SKM-1 (cell line): ENCODE data around the gene RELL1.

Experiments
- DNase-seq: peaks from one replicate; lab custom pipeline; 2025; ENCODE audit not compliant: unreplicated experiment; lab: John Stamatoyannopoulos, UW

The RELL1 gene

DNA sequence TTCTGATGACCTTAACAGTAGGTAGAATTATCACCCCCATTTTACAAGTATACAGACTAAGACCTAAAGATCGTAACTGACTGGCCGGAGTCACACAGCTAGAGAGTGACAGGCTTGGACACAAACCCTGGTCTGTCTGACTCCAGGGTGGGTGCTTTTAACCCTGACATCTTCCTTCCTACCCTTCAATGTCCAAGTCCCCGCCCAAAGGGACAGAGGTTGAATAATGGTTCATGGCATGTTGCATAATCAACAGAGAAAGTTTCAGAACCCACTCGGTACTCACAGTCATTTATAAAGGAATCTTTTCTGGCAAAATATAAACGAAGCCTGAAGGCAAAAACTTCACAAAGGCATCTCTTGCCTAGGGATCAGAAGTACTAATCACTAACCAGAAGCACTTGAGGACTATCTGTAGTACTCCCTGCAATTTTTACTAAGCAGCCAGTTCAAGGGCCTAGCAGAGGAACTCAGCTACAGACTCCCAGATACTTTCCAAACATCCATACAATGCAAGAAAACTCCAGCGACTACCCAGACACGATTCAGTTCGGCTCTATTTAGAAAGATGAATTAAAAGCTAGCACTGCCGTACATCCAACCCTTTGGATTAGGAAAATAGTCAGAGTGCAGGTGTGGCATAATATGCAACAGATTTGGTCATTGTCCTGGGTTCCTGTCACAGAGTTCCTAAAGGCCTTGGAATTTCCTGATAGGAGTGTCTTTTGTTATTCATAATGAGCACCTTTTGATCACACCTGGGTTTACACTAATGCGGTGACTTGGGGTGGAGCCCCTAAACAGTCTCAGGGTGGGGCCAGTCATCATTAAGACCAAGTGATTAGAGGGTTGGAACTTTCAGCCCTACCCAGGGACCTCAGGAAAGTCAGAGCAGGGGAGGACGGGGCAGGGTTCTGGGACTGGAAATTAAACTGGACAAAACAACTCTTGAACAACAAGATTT, 44.0 kb downstream of the RELL1 start:
- DNase-seq = no peak

DNA sequence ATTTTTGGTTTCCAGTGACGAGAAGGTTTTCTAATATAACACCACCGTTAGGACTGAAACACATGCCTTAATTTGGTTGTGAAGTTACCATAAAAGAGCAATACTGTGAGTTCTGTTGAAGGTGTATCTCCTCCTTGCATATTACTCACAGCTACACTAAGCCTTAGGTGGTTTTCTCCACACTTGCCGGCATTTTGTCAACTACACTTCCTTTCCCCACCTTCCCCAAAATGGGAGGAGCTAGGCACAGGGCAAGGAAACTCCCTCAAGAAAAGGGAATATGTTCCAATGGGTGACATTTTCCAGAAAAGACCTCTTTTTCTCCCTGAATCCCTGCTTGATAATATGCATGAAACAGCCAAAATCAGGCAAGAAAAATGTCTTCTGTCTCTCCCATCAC, 44.8 kb downstream of the RELL1 start:
- no peak for DNase-seq

DNA sequence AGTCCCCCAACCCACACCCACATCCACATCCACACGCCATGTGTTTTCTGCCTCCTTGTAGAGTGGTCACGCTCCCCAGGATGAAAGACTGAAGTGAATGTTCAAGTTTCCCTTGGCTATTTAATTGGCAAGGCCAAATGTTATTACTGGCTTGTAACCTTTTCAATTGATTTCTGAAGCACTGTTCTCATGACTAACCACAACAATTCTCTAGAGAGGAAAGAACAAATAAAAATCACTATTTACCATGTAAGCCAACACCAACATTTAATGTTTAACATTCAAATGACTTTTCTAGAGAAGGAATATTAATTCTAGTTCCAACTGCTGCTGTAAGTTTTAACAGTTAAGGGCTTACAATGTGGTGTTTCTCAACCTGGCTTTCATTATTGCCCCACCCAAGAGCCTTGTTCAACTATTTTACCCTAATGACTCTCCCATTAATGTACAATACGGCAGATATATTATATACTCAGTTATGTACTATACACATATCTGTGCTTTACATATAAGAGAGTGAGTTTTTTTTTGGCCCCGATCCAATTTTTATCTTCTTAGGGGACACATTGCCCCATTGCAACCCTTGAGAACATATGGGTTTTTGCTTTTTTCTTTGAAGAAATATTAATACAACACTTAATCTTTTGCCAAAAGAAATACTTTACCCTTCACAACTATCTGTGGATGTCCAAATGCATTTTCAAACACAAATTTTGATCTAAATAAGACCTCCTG, 46.5 kb downstream of the RELL1 start:
- DNase-seq = no peak

DNA sequence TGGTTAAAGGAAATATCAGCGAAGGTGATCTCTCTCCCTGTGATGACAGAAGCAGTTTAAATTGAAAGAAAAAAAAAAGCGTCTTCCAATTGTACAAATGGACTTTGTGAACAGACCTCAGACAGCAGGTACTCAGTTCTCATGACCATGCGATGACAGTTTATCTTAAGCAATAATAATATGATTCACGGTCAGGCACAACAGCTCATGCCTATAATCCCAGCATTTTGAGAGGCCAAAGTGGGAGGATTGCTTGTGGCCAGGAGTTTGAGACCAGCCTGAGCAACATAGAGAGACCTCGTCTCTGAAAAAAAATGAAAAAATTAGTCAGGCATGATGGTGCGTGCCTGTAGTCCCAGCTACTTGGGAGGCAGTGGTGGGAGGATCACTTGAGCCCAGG, 51.0 kb downstream of the RELL1 start:
- no peak for DNase-seq

DNA sequence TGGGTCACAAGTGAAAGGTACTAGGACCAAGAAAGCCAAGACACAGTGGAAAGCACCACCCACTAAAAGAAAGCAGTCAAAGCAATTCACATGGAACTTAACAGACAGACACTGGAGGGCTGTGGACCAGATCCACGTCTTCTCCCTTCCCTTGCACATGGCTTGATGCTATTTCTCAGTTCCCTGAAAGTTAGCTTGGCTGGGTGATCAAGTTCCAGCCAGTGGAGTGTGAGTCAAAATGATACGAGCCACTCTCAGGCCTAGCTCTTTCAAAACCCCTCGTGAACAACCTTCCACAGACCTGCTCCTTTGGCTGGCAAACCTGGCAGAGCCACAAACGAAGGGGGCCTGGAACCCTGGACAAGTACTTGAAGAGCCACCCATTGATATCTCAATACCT, 52.0 kb downstream of the RELL1 start:
- no peak for DNase-seq

DNA sequence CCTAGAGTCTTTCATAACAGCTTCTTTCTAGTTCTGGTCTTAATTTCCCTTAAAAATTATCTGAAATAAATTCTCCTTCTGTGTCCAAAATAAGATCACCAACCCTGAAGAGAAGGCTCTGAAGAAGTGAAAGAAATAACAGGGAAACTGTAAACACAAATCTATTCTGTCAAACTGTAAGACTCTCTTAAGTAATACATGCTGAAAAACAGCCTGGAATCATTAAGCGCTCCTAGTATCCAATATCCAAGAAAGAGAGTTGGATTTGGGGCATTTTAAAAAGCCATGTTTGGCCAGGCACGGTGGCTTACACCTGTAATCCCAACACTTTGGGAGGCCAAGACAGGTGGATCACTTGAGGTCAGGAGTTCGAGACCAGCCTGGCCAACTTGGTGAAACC, 53.3 kb downstream of the RELL1 start:
- no peak for DNase-seq

DNA sequence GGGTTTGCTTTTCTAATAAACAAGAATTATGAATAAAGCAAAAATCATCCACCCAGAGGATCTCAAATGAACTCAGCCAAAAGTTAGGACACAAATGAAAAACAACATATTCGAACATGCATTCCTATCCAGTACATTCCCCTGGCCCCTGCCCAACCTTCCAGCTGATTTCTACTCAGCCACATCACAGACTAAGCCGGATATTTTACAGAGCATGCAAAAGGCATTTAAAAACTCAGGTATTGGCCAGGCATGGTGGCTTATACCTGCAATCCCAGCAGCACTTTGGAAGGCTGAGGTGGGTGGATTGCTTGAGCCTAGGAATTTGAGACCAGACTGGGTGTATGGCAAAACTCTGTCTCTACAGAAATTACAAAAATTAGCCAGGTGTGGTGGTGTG, 54.6 kb downstream of the RELL1 start:
- no peak for DNase-seq

DNA sequence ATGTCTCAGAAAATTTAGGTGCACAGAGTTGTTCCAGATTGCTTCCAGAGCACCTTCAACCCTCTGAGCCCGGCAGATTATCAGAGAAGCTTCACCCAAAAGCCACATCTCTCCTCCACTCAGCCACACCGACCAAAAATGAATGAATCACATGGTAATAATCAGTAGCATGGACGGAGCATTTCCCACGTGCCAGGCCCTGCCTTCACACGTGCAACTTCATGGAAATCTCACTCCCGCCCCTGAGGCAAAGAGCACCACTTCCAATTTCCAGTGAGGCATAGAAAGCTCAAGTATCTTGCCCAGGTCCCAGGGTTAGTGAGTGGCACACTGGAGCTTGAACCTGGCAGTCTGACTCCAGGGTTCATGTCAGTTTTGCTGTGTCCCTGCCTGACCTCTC, 56.5 kb downstream of the RELL1 start:
- DNase-seq = no peak

DNA sequence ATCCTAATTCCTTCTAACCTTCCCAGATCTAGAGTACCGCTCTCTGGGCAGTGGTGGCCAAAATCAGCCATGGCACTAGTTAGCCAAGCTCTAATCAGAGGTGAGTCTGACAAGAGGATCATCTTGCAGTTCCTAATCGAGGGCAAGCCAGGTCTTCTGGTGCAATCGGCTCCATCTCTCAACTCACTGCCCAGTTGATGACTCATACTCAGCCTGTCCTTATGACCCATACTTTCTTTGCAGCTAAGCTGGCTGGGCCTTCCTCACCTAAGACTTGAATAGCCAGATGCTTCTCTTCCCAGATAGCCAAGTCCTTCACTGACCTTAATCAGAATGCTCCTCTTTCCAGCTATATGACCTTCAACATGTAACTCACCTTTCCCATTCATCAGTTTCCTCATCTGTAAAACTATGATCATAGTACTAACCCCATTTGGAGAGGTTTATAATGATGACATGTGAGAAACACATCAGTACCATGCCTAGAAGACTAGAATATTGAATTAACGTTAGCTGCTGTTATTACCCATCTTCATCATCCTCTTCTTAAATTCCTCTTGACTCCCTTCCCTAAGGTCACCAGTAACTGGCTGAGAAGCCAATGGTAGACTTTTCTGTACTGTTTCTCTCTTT, 57.1 kb downstream of the RELL1 start:
- DNase-seq = no peak

DNA sequence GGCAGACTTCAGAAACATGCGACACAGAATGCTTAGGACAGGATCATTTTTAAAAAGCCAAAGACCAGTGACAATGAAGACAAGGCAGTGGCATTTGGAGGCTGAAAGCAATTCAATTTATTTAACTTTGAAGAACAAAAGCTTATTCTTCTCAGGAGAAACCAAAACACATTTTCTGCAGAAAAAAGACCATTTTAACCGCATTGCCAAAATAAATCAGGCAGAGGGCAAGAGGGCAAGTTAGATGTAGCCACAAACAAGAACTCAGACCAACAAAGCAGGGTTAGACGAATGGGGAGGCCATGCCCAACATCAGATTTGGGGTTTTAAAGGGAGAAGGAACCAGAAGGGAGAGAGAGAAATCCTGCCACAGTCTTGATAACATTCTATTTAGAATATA, 58.9 kb downstream of the RELL1 start:
- DNase-seq = no peak

DNA sequence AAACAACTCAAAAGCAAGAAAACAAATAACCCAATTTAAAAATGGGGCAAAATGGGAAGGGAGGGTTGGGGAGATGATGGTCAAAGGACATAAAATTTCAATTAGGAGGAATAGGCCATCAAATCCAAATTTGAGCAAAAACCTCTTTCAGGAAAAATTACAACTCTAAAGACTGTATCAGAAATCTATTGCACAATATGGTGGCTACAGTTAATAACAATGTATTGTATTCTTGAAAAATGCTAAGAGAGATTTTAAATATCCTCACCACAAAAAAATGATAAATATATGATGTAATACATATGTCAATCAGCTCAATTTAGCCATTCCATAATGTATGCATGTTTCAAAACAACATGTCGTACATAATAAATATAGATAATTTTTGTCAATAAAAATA, 60.7 kb downstream of the RELL1 start:
- DNase-seq = no peak

DNA sequence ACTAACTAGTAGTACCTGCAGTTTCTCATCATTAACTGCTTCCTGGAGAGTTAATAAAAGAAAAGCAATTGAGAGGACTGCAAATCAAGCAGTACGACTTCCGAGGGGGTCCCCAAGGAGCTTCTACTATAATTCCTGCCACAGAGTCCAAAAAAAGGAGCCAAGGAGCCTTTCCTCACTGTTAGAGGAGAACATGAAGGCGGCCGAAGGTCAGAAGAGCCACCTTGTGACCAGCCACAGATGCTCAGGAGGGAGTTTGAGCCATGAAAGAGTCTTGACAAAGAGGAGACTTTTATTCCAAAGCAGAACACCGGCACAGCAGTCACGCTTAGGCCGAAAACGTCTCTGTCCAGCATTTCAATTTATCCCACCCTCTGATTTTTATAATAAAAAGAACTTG, 62.2 kb downstream of the RELL1 start:
- no peak for DNase-seq

DNA sequence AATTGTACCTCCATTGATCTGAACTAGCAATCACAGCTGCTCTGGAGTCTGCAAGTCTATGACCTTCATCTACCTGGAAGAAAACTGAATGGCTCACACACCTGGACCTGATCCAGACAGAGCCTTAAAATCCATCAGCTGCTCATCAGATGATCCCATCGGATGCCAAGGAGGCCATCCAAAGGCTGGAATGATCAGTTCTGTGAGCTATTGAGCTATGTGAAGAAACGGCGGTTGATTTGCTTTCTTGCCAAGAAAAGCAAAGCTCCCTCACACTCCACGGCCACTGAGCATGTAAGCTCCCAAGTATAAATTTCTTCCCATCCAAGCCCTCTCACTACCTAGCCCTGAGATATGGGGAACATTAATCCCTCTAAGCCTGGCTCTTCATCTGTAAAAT, 63.1 kb downstream of the RELL1 start:
- DNase-seq = no peak

DNA sequence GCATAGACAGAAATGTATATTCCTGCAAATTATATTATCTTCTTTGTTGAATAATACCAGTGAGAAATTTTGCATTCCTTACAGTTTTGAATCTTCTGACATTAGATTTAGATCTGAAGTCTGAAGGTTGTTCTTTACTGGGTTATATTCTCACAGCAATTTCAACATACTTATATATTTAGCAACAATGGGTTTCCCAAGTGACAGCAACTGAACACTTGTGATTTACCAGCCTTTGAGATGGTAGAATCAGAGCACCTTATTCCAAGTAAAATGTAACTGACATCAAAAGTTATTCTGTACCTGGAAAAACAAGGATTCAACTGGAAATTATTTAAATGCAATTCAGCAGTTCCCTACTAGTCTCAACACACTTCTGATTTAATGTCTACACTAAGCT, 66.0 kb downstream of the RELL1 start:
- DNase-seq = no peak

DNA sequence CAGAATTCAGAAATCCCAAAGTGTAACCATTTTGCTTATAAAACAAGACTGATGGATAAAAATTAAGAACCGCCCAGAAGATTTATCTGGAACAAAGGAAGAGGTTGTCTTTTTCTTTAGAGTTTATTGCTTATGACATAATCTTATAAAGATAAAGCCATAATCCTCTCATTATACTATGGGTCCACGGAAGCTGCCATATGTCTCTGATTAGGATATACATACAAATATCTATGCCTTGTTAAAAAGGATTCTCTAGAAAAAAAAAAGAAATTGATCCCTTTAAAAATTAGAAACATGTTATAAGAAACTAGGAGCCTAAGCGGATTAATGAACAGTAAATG, 70.5 kb downstream of the RELL1 start:
- no peak for DNase-seq

DNA sequence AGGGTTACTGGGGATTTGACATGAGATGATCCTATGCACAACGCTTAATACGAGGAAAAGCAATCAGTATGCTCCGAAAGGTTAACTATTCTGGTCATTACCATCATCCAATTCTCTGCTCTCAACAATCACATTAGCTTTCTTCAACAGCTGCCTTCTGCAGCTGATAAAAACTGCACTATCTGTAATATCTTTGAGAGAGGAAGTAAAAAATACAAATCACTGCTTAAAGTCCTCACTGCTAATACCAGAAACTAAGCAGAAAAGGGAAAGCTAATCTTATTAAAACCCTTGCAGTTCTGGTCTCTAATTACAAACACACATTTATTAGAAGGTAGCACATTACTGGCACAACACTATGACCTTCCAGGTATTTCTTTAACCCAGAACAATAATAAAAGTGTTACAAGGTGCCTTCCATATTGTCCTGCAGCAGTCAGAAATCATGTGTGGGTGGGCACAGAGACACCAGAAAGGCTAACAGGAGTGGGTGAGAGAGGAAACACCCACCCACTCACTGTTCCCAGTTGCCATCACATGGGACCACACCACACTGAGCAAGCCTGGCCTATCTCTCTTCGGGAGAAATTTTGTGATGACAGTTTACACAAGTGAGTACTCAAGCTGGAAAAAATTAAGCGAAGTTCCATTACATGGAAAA, 71.0 kb downstream of the RELL1 start:
- no peak for DNase-seq

DNA sequence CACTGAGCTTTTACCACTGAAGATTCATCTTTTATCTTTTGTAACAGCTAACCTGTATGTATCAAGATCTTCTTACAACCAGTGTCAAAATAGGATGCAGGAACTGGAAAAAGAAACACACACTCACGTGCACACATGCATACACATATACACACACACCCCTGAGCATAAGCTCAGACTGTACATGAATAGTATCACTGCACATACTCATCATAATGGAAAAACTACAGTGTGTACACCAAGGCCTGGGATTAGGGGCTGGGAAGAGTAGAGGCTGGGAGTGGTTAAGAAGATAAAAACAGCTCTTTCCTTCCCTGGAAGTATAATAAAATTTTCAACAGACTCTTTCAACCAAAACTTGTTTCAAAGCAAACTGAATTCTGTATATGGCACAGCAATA, 73.4 kb downstream of the RELL1 start:
- no peak for DNase-seq

DNA sequence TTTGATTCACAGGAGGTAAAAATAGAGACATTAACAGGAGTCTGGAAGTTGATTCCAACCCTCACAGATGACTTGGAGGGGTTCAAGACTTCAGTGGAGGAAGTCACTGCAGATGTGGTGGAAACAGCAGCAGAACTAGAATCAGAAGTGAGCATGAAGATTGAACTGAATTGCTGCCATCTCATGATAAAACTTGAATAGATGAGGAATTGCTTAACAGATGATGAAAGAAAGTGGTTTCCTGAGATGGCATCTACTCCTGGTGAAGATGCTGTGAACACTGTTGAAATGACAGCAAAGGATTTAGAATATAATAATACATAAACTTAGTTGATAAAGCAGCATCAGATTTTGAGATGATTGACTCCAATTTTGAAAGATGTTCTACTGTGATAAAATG, 76.5 kb downstream of the RELL1 start:
- DNase-seq = no peak

DNA sequence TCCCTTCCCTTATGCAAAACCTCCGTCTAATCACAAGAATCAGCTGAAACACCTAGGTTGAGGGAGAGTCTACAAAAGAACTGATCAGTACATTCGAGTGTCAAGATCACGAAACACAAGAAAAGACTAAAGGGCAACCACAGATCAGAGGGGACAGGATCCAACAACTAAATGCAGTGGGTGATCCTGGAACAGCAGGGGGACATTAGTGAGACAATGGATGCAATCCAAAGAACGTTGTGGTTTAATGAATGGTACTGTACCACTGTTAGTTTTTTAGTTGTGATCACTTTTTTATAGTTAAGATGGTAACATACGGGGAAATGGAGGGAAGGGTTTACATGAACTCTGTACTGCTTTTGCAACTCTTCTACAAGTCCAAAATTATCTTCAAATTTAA, 79.2 kb downstream of the RELL1 start:
- no peak for DNase-seq

DNA sequence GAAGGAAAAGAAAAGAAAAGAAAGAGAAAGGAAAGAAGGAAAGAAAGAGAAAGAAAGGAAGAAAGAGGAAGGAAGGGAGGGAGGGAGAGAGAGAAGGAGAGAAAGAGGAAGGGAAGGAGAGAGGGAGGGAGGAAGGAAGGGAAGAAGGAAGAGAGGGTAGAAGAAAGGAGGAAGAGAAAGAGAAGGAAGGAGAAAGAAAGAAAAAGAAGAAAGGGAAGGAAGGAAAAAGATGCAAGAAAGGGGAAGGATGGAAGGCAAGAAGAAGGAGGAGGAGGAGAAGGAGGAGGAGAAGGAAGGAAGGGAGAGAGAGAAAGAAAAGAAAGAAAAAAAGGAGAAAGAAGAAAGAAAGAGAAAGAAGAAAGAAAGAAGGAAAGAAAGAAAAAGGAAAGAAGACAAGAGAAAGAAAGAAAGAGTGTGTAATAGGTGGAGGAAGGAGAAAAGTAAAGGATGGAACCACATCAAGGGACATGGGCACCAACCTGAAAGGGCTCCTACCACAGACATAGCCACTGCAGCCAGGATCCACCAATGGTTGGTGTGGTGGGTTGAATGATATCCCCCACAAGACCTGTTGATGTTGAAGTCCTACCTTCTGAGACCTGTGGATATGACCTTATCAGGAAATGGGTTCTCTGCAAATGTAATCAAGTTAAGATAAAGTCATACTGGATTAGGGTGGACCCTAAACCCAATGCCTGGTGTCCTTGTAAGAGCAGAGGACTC, 80.2 kb downstream of the RELL1 start:
- no peak for DNase-seq

DNA sequence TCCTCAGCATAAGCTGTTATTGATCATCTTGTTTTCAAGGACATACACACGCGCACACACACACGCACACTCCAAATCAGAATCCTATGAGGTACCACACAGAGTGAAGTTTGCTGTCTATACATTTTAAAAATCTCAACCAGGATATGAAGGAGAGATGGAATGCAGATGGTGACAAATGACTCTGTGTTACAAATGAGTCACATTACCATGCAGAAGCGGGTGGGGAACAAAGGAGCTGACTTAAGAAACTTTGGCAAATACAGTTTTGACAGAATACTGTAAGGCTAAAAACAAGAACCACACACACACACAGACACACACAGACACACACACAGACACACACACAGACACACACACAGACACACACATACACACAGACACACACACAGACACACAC, 81.7 kb downstream of the RELL1 start:
- no peak for DNase-seq
